IMR-90 (cell line): Measurements from ENCODE around the gene SLC25A46. TPM values are rescaled to one million over a fixed set of nuclear protein-coding genes. Genes with fewer than 3 reads are reported as not detected.

Experiments
- ATAC-seq: fragments of 200-7000 bp; cut with Tn5 transposase; 2 replicates; pipeline ENCODE4 v1.9.1; 2020; ENCODE audit warnings: low read depth, mild to moderate bottlenecking, moderate library complexity
- BruUV-seq: library from RNA; stranded (reverse); fragments of 400-500 nt; replicated peaks from 2 replicates; lab custom pipeline; 2021; lab: Mats Ljungman, UMichigan
- CTCF ChIA-PET: fragments of 300-600 bp; formaldehyde crosslinking; extraction: SDS; loops from one replicate; lab custom pipeline; 2021; ENCODE audit warnings: antibody characterized with exemption; lab: Yijun Ruan, JAX
- POLR2A ChIA-PET: fragments of 300-600 bp; sonication (Branson Sonifier 250); formaldehyde crosslinking; loops from one replicate; lab custom pipeline; 2022; ENCODE audit warnings: antibody characterized with exemption; ENCODE audit not compliant: unreplicated experiment; lab: Charles Lee
- DNase-seq: peaks from one replicate; pipeline ENCODE4 v3.0.0; 2013
- H2AFZ ChIP-seq: replicated peaks from 2 replicates; pipeline ENCODE3; 2013; ENCODE audit warnings: low read length, mild to moderate bottlenecking; ENCODE audit not compliant: poor library complexity
- H2AK5ac ChIP-seq: 2 replicates; pipeline ENCODE4 v1.6.1; 2013; ENCODE audit warnings: low read depth, low read length, inconsistent platforms
- H2AK9ac ChIP-seq: replicated peaks from 2 replicates; pipeline ENCODE3; 2013; ENCODE audit warnings: mild to moderate bottlenecking, low read depth, low read length, moderate library complexity; ENCODE audit not compliant: poor library complexity
- H2BK120ac ChIP-seq: 2 replicates; pipeline ENCODE4 v1.6.1; 2013; ENCODE audit warnings: low read depth, low read length, inconsistent platforms
- H2BK15ac ChIP-seq: 3 replicates; pipeline ENCODE4 v1.6.1; 2013; ENCODE audit warnings: low read depth, low read length, inconsistent platforms
- H2BK20ac ChIP-seq: 2 replicates; pipeline ENCODE4 v1.6.1; 2013; ENCODE audit warnings: low read depth, mild to moderate bottlenecking, inconsistent platforms, low read length, moderate library complexity
- H2BK5ac ChIP-seq: 2 replicates; pipeline ENCODE4 v1.6.1; 2013; ENCODE audit warnings: mild to moderate bottlenecking, low read depth, low read length, inconsistent platforms; ENCODE audit not compliant: poor library complexity, severe bottlenecking
- H3K14ac ChIP-seq: replicated peaks from 2 replicates; pipeline ENCODE4 v1.6.1; 2013; ENCODE audit warnings: low read depth, low read length, inconsistent platforms
- H3K18ac ChIP-seq: 2 replicates; pipeline ENCODE4 v1.6.1; 2013; ENCODE audit warnings: low read depth, low read length, control low read depth
- H3K23ac ChIP-seq: 2 replicates; pipeline ENCODE4 v1.6.1; 2013; ENCODE audit warnings: low read depth, low read length, inconsistent platforms
- H3K27ac ChIP-seq: 2 replicates; pipeline ENCODE4 v1.5.1; 2013; ENCODE audit warnings: mild to moderate bottlenecking, control low read depth, low read length; ENCODE audit not compliant: insufficient read depth
- H3K27me3 ChIP-seq: 2 replicates; pipeline ENCODE4 v1.6.1; 2013; ENCODE audit warnings: low read length; ENCODE audit not compliant: control insufficient read depth, insufficient read depth
- H3K36me3 ChIP-seq: 2 replicates; pipeline ENCODE4 v1.6.1; 2013; ENCODE audit warnings: low read length, mixed read lengths; ENCODE audit not compliant: control insufficient read depth, insufficient read depth
- H3K4ac ChIP-seq: 2 replicates; pipeline ENCODE4 v1.6.1; 2013; ENCODE audit warnings: low read depth, low read length, inconsistent platforms
- H3K4me1 ChIP-seq: 2 replicates; pipeline ENCODE4 v1.6.1; 2013; ENCODE audit warnings: low read length, mixed read lengths; ENCODE audit not compliant: control insufficient read depth, insufficient read depth
- H3K4me2 ChIP-seq: 2 replicates; pipeline ENCODE4 v1.6.1; 2013; ENCODE audit warnings: low read depth, mild to moderate bottlenecking, control low read depth, low read length, moderate library complexity
- H3K4me3 ChIP-seq: 2 replicates; pipeline ENCODE4 v1.5.1; 2013; ENCODE audit warnings: low read depth, mild to moderate bottlenecking, control low read depth, low read length, moderate library complexity; ENCODE audit not compliant: insufficient read depth
- H3K56ac ChIP-seq: 2 replicates; pipeline ENCODE4 v1.6.1; 2013; ENCODE audit warnings: low read length, inconsistent platforms; ENCODE audit not compliant: insufficient read depth; ENCODE audit errors: extremely low read depth
- H3K79me1 ChIP-seq, 2 experiments: 2 replicates each; pipeline ENCODE4 v1.6.1; 2013; ENCODE audit warnings: low read length in 2 of 2, inconsistent platforms in 1 of 2, low read depth in 1 of 2
- H3K9ac ChIP-seq: 2 replicates; pipeline ENCODE4 v1.6.1; 2013; ENCODE audit warnings: low read depth, low read length, control low read depth
- H3K9me1 ChIP-seq: 2 replicates; pipeline ENCODE4 v1.6.1; 2013; ENCODE audit warnings: low read length, inconsistent platforms; ENCODE audit not compliant: insufficient read depth
- H3K9me3 ChIP-seq: 2 replicates; pipeline ENCODE4 v1.6.1; 2013; ENCODE audit warnings: low read length; ENCODE audit not compliant: control insufficient read depth, insufficient read depth
- H4K20me1 ChIP-seq: 2 replicates; pipeline ENCODE4 v1.6.1; 2013; ENCODE audit warnings: low read length, inconsistent platforms; ENCODE audit not compliant: insufficient read depth
- H4K5ac ChIP-seq: 2 replicates; pipeline ENCODE4 v1.6.1; 2013; ENCODE audit warnings: mild to moderate bottlenecking, low read depth, low read length, control low read depth
- H4K8ac ChIP-seq, 2 experiments: 2 replicates each; pipeline ENCODE4 v1.6.1; 2013; ENCODE audit warnings: low read depth in 2 of 2, low read length in 2 of 2, control low read depth in 1 of 2, inconsistent platforms in 1 of 2
- H4K91ac ChIP-seq: 2 replicates; pipeline ENCODE4 v1.6.1; 2013; ENCODE audit warnings: low read depth, low read length, inconsistent platforms; ENCODE audit not compliant: insufficient read depth
- BHLHE40 ChIP-seq: fragments of 150-350 bp; IDR thresholded peaks from 2 replicates; pipeline ENCODE4 v1.6.1; 2016; ENCODE audit warnings: mild to moderate bottlenecking, low read depth, low read length
- CEBPB ChIP-seq: IDR thresholded peaks from 2 replicates; pipeline ENCODE4 v1.6.1; 2012; ENCODE audit warnings: low read depth, low read length, improper control_type of control experiment
- FOS ChIP-seq: fragments of 150-350 bp; IDR thresholded peaks from 2 replicates; pipeline ENCODE4 v1.6.1; 2016; ENCODE audit warnings: low read depth, low read length
- MAFK ChIP-seq: IDR thresholded peaks from 2 replicates; pipeline ENCODE4 v1.6.1; 2012; ENCODE audit warnings: low read depth, low read length, improper control_type of control experiment
- MXI1 ChIP-seq: IDR thresholded peaks from 2 replicates; pipeline ENCODE4 v1.6.1; 2012; ENCODE audit warnings: low read depth, mild to moderate bottlenecking, low read length, moderate library complexity, borderline replicate concordance
- NFE2L2 ChIP-seq: fragments of 150-350 bp; IDR thresholded peaks from 2 replicates; pipeline ENCODE4 v1.6.1; 2016; ENCODE audit warnings: low read depth, mild to moderate bottlenecking, low read length
- POLR2A ChIP-seq: IDR thresholded peaks from 2 replicates; pipeline ENCODE4 v1.6.1; 2012; ENCODE audit warnings: mild to moderate bottlenecking, low read depth, low read length
- RCOR1 ChIP-seq: IDR thresholded peaks from 2 replicates; pipeline ENCODE4 v1.6.1; 2012; ENCODE audit warnings: mild to moderate bottlenecking, low read length, improper control_type of control experiment; ENCODE audit not compliant: insufficient replicate concordance
- SMC3 ChIP-seq: fragments of 150-350 bp; IDR thresholded peaks from 2 replicates; pipeline ENCODE4 v1.6.1; 2016; ENCODE audit warnings: low read depth, mild to moderate bottlenecking, antibody characterized with exemption, low read length, moderate library complexity
- whole genome bisulfite sequencing, 2 experiments: methylation state at CpG; one replicate each; pipeline versions ENCODE4 v1.1.5 to v1.1.7; 2013; ENCODE audit warnings: missing lambda C conversion rate in 2 of 2; ENCODE audit not compliant: insufficient read length in 1 of 2; ENCODE audit errors: extremely low coverage in 2 of 2; 5-methylcytosine and 5-hydroxymethylcytosine counted together
- dilution Hi-C: fragments of 300-500 bp; cut with HindIII; formaldehyde crosslinking; loops from one replicate; pipeline ENCODE4 v1.14.3; 2018; ENCODE audit warnings: low sequenced_read_pairs; ENCODE audit not compliant: unreplicated experiment
- in situ Hi-C: fragments of 300-500 bp; cut with MboI; formaldehyde crosslinking; loops from 3 replicates; pipeline ENCODE4 v1.14.3; 2019; ENCODE audit warnings: low sequenced_read_pairs, inconsistent platforms, mixed read lengths
- intact Hi-C: fragments of 100-400 bp; cut with micrococcal nuclease; formaldehyde crosslinking; loops from 2 replicates; pipeline ENCODE4 v1.10.0; 2022
- polyA plus RNA-seq, 3 experiments: library from polyadenylated mRNA; depleted of rRNA; stranded (reverse); fragments of >200 nt; gene quantifications; 2 replicates each; pipeline ENCODE4 v1.2.3, GENCODE V29; 2012; ENCODE audit warnings: low replicate concordance in 1 of 3
- total RNA-seq: library from RNA; depleted of rRNA; stranded (reverse); fragments of >200 nt; gene quantifications from 2 replicates; pipeline ENCODE4 v1.2.3, GENCODE V29; 2012
- TF ChIP-seq, protein P1 (sequence below): fragments of 150-350 bp; IDR thresholded peaks from 2 replicates; pipeline ENCODE4 v1.6.1; 2016; ENCODE audit warnings: low read depth, mild to moderate bottlenecking, low read length, moderate library complexity, borderline replicate concordance
- TF ChIP-seq, protein P2 (sequence below): fragments of 150-350 bp; IDR thresholded peaks from 2 replicates; pipeline ENCODE4 v1.6.1; 2017; ENCODE audit warnings: mild to moderate bottlenecking, antibody characterized with exemption, low read length, low read depth

Gene SLC25A46
- total and polyA plus RNA-seq, 2 of the 4 experiments (the other 2 are of a cell fraction) = 25.1 to 67.9 TPM

DNA sequence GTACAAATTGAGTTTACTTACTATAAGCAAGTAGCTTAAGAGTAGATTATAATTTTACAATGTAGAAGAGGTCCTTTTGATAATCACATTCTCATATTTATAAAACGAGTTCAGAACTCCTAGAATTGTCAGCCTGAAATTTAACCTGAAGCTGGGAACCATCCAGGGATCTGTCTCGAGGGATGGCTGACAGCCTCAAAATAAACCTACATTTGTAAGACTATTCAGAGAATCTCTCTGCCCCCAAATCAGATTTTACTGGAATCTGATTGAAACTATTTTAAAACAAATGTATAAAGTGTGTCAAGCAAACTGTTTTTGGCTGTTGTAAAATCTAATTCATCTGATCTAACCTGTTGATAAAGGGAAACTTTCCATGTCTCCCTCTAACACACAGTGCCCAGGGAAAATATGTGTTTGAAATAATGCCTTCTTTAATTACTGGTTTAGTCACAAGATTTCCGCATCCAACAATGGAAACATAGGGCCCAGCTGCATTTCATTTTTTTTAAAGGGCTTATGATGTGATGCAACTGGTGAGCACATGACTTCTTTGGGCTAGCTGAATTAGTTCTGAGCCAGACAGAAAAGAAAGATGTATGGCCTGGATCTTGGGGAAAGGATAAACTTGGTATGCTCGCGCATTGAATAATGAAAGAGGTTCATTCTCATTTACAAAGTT is 30.3 kb downstream of the SLC25A46 start:
- H2BK15ac ChIP-seq = no peak overlapping the region
- H2BK120ac ChIP-seq = no peak overlapping the region
- no peak overlapping the region for H2BK20ac ChIP-seq
- no peak overlapping the region for H4K91ac ChIP-seq
- H2AK9ac ChIP-seq = no peak overlapping the region
- dilution Hi-C loops (no loop called here), in situ Hi-C loops (loop anchor here (25.0 kb wide), 2 partner anchors 693 to 1393 kb away; no protein-coding TSS in a partner anchor), intact Hi-C loops (loop anchor here (5.0 to 10.0 kb wide), 3 partner anchors 128 to 986 kb away; partner anchors contain the start of gene NREP)
- DNase-seq (peak; percentile 83), ATAC-seq (peak; percentile 62)
- TF ChIP-seq NFE2L2 (no peak), BHLHE40 (no peak; the same call in 1 of the 2 replicates), POLR2A (no peak), FOS (no peak), CEBPB (peak; percentile 90), MXI1 (no peak), MAFK (no peak), RCOR1 (no peak), SMC3 (no peak)
- TF ChIP-seq, protein P1, sequence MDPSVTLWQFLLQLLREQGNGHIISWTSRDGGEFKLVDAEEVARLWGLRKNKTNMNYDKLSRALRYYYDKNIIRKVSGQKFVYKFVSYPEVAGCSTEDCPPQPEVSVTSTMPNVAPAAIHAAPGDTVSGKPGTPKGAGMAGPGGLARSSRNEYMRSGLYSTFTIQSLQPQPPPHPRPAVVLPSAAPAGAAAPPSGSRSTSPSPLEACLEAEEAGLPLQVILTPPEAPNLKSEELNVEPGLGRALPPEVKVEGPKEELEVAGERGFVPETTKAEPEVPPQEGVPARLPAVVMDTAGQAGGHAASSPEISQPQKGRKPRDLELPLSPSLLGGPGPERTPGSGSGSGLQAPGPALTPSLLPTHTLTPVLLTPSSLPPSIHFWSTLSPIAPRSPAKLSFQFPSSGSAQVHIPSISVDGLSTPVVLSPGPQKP = no peak
- TF ChIP-seq, protein P2, sequence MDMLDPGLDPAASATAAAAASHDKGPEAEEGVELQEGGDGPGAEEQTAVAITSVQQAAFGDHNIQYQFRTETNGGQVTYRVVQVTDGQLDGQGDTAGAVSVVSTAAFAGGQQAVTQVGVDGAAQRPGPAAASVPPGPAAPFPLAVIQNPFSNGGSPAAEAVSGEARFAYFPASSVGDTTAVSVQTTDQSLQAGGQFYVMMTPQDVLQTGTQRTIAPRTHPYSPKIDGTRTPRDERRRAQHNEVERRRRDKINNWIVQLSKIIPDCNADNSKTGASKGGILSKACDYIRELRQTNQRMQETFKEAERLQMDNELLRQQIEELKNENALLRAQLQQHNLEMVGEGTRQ = peak; percentile 51; the same call in 1 of the 2 replicates
- H4K20me1 ChIP-seq = no peaks in the 10 kb centered on the region
- H3K9me1 ChIP-seq = no peaks in the 10 kb centered on the region
- H3K18ac ChIP-seq = 0 out of 2 replicates have a peak overlapping the region, but pooled peaks have one; percentile 24
- no peaks in the 10 kb centered on the region for H3K9me3 ChIP-seq
- BruUV-seq = no TSS peak
- no peak overlapping the region; the same call in 1 of the 2 replicates for H4K5ac ChIP-seq
- H4K8ac ChIP-seq = peak overlapping the region in 1 of 2 experiments; percentile 19; a peak in 1 of 4 replicates
- CTCF ChIA-PET = interaction anchor here (0.9 kb wide), 1 partner anchor 1739 kb away, joined by 3 read pairs; no protein-coding TSS in a partner anchor
- H2AK5ac ChIP-seq = no peak overlapping the region
- peak overlapping the region; percentile 69; the same call in 1 of the 2 replicates for H3K27ac ChIP-seq
- POLR2A ChIA-PET = no interaction called here
- H3K36me3 ChIP-seq = no peaks in the 10 kb centered on the region
- H3K56ac ChIP-seq = no peak overlapping the region
- H2AFZ ChIP-seq = no peak overlapping the region
- H3K4me3 ChIP-seq = no peak overlapping the region
- H3K4me2 ChIP-seq = no peak overlapping the region; the same call in 1 of the 2 replicates
- no peak overlapping the region for H2BK5ac ChIP-seq
- no peak overlapping the region for H3K14ac ChIP-seq
- no peaks in the 10 kb centered on the region for H3K79me1 ChIP-seq
- 0 out of 2 replicates have a peak, but pooled peaks cover 2% of the 10 kb centered on the region for H3K4me1 ChIP-seq
- H3K23ac ChIP-seq = no peak overlapping the region
- H3K4ac ChIP-seq = no peak overlapping the region; the same call in 1 of the 2 replicates
- no peak overlapping the region for H3K9ac ChIP-seq
- no peaks in the 10 kb centered on the region for H3K27me3 ChIP-seq
- no CpG with 5 or more reads among the region's 5 CpGs for WGBS, 2 experiments
